ENCODE data around the gene UVRAG.
"Not testable (repeated sequence)": the region's sequence is repeated elsewhere in the genome, so short reads cannot be mapped to it uniquely, and the experiment has no call there.

Gene UVRAG

DNA sequence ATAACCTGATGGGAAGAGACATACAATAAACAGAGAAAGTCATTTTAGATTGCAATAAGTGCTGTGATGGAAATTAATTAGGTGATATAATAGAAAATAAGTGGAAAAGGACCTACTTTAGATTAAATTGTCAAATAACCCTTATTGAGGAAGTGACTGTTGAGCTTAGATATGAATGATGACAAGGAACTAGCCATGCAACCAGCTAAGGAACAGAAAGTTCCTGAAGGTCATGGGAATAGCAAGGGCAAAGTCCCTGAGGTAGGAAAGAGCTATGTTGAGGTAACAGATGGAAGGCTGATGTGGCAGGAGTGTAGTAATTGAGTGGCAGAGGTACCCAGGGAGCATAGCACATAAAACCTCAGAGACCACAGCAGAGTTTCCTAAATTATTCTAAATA is 256.1 kb downstream of the UVRAG start:
- no peaks in the 10 kb centered on the region for H3K36me3 ChIP-seq (ENCODE audit: insufficient read depth, low read length)

DNA sequence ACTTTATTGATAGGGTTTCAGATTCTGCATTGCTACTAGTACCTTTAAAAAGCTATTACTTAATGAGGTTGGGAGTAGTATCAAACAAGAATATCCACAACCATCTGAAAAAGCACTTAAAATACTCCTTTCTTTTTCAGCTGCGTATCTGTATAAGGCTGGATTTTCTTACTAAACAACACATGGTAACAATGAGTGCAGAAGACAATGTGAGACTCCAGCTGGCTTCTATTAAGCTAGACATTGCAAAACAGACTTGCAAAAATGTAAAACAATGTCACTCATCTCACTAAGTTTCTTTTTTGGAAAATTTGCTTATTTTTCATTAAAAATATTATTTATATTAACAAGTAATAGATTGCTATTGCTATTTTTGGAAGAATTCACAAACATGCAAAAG is 258.7 kb downstream of the UVRAG start:
- Histone ChIP-seq H3K9me3 (ENCODE audit: control insufficient read depth, insufficient read depth, low read length) (no peaks in the 10 kb centered on the region), H3K9ac (ENCODE audit: low read depth, low read length) (no peak overlapping the region), H3K36me3 (ENCODE audit: insufficient read depth, low read length) (no peaks in the 10 kb centered on the region), H3K4me1 (ENCODE audit: insufficient read depth, low read length) (no peaks in the 10 kb centered on the region)

More for the DNA sequence above, 256.1 kb downstream of the UVRAG start:
- Histone ChIP-seq H3K9me3 (ENCODE audit: control insufficient read depth, insufficient read depth, low read length) (no peaks in the 10 kb centered on the region), H3K9ac (ENCODE audit: low read depth, low read length) (no peak overlapping the region), H3K4me1 (ENCODE audit: insufficient read depth, low read length) (no peaks in the 10 kb centered on the region)

DNA sequence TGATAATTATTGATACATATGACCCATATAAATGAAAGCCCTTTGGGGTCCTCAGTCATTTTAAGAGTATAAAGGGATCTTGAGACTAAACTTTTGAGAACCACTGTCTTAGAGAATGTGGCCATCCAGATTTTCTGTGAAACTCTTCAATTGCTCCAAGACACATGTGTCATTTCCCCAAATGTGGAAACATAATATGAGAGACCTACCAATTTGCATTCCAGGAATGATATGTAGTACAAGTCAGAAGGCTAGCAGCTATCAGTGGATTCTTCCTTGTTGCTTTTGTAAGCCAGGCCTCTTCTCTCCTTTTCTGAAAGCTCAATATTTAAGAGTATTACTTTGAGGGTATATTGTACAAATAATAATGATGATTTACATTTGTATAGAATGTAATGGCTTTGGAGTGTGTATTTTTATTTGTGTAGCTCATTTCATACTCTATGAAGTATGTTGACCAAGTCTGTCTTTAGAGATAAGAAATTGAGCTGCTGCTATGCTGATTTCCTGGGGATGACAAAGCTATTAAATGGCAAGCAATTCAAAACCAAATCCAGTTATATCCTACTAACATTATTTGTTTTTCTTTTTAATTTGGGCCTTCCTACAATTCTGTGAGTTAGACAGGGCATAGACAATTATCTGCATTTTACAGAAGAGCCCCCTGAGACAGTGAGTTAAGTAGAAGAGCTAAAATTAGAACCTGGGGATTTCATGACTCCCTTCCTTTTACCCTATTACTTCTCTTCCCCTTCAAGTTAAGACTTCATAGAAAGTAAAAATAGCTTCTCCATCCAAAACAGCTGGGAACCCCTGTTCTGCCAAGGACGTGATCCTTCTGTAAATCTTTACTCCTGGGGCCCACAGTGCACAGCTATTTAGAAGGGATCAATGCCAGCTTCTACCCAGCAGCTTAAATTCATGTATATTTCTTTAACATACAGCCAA is 259.4 kb downstream of the UVRAG start:
- Histone ChIP-seq H3K4me1 (ENCODE audit: insufficient read depth, low read length) (no peaks in the 10 kb centered on the region), H3K36me3 (ENCODE audit: insufficient read depth, low read length) (no peaks in the 10 kb centered on the region), H3K9me3 (ENCODE audit: control insufficient read depth, insufficient read depth, low read length) (no peaks in the 10 kb centered on the region), H3K9ac (ENCODE audit: low read depth, low read length) (no peak overlapping the region)

DNA sequence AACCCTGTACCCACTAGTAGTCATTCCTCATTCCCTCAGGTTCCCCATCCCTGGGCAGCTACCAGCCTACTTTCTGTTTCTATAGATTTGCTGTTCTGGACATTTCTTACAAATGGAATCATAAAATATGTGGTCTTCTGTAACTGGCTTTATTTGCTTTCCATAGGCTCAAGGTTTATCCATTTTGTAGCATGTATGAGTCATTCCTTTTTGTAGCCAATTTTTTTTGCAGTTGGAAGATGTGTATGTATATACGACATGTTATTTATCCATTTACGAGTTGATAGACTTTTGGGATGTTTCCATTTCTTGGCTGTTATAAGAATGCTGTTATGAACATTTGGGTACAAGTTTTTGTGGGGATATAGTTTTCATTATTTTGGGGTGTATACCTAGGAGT is 260.7 kb downstream of the UVRAG start:
- no peaks in the 10 kb centered on the region for H3K36me3 ChIP-seq (ENCODE audit: insufficient read depth, low read length)
- no peak overlapping the region for H3K9ac ChIP-seq (ENCODE audit: low read depth, low read length)
- H3K4me1 ChIP-seq (ENCODE audit: insufficient read depth, low read length): no peaks in the 10 kb centered on the region
- no peaks in the 10 kb centered on the region for H3K9me3 ChIP-seq (ENCODE audit: control insufficient read depth, insufficient read depth, low read length)

DNA sequence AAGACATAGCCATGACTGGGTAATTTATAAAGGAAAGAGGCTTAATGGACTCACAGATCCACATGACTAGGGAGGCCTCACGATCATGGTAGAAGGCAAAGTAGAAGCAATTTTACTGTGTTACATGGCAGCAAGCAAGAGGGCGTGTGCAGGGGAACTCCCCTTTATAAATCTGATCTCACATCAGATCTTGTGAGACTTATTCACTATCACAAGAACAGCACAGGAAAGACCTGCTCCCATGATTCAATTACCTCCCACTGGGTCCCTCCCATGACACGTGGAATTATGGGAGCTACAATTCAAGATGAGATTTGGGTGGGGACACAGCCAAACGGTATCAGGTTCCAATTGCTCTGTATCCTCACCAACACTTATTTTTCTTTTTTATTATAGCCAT is 261.2 kb downstream of the UVRAG start:
- not testable (repeated sequence) for H3K9ac ChIP-seq (ENCODE audit: low read depth, low read length); H3K4me1 ChIP-seq (ENCODE audit: insufficient read depth, low read length); H3K36me3 ChIP-seq (ENCODE audit: insufficient read depth, low read length); H3K9me3 ChIP-seq (ENCODE audit: control insufficient read depth, insufficient read depth, low read length)

DNA sequence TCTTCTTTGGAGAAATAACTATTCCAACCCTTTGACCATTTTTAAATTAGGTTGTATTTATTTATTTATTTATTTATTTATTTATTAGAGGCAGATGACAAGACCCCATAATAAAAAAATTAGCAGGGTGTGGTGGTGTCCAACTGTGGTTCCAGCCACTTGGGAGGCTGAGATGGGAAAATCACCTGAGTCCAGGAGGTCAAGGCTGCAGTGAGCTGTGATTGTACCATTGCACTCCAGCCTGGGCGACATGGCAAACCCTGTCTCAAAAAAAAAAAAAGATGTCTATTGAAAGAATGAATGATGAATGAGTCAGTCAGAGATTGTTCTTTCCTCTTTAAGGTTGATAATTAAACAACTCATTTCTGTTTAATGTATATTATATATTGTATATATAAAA is 261.7 kb downstream of the UVRAG start:
- Histone ChIP-seq H3K4me1 (ENCODE audit: insufficient read depth, low read length) (no peaks in the 10 kb centered on the region), H3K36me3 (ENCODE audit: insufficient read depth, low read length) (no peaks in the 10 kb centered on the region), H3K9ac (ENCODE audit: low read depth, low read length) (no peak overlapping the region), H3K9me3 (ENCODE audit: control insufficient read depth, insufficient read depth, low read length) (no peaks in the 10 kb centered on the region)

DNA sequence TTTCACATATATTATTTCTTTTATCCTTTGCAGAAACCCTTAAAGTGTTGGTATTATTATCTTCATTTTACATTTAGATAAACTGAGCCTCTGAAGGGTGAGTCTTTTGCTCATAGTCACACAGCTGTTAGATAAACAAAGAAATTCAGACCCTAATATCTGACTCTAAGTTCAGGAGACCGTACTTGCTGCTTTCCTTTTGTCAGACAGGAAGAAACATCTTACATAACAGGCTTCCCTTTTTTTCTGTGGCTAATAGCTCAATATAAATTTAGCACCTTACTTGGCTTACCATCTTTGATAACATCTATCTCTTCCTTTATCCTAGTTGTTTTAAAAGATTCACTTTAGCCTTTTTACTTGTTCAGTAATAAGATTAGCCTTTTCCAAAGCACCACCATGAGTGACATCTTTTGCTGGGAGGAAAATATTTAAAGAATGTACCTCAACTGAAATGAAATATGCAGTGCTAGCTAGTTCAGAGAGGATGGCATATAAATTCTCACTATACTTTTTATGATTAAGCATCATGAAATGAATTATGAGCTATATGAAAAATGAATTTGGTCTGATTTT is 262.7 kb downstream of the UVRAG start:
- no peaks in the 10 kb centered on the region for H3K4me1 ChIP-seq (ENCODE audit: insufficient read depth, low read length)
- H3K36me3 ChIP-seq (ENCODE audit: insufficient read depth, low read length): no peaks in the 10 kb centered on the region
- no peaks in the 10 kb centered on the region for H3K9me3 ChIP-seq (ENCODE audit: control insufficient read depth, insufficient read depth, low read length)
- no peak overlapping the region for H3K9ac ChIP-seq (ENCODE audit: low read depth, low read length)

DNA sequence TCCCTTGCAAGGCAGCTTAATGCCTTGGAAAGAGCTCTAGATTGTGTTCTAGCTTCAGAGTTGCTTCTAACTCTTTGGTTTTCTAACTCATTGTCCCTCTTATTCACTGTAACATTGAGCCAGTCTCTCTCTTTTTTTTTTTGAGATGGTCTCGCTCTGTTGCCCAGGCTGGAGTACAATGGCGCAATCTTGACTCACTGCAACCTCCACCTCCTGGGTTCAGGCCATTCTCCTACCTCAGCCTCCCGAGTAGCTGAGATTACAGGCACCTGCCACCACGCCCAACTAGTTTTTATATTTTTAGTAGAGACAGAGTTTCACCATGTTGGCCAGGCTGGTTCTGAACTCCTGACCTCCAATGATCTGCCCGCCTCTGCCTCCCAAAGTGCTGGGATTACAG is 266.1 kb downstream of the UVRAG start:
- not testable (repeated sequence) for H3K4me1 ChIP-seq (ENCODE audit: insufficient read depth, low read length); H3K36me3 ChIP-seq (ENCODE audit: insufficient read depth, low read length); H3K9me3 ChIP-seq (ENCODE audit: control insufficient read depth, insufficient read depth, low read length); H3K9ac ChIP-seq (ENCODE audit: low read depth, low read length)

DNA sequence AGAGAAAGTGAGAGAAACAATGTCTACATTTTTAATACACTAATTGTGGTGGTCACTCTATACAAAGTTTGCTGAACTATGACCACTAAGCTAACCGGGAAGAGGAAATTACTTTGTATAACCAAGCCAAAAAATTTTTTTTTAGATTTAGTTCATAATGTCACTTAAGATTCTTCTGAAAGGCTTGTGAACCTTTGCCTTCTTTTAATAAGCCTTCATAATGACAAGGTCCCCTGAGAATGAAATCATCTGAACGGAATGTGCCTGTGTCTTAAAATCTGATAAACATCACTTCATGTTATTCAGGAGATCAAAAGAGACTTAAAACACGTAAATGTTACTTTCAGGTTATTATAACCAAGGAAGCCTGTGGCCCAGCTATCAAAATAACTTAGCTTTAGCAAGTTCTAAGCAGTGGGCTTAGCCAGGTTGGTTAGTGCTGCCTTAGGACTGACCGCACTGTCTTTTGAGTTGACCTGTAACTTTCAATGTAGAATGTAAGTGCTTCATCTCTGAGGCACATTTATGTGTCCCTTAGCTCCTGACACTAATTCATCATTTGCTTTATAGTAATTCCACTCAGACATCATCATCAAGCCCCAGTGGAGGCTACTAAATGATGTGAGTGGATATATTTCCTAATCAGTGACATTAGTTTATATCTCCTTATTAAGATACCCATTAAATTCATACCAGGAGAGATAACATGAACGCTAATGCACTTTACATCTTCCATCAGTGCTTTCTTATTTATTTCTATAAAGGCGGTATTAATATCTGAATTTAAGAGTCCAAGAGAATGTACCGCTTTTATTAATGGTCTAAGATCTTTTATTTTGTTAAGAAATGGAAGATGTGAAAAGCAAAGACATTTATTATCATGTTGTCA is 268.8 kb downstream of the UVRAG start:
- Histone ChIP-seq H3K9me3 (ENCODE audit: control insufficient read depth, insufficient read depth, low read length) (no peaks in the 10 kb centered on the region), H3K36me3 (ENCODE audit: insufficient read depth, low read length) (no peaks in the 10 kb centered on the region), H3K9ac (ENCODE audit: low read depth, low read length) (no peak overlapping the region), H3K4me1 (ENCODE audit: insufficient read depth, low read length) (no peaks in the 10 kb centered on the region)

DNA sequence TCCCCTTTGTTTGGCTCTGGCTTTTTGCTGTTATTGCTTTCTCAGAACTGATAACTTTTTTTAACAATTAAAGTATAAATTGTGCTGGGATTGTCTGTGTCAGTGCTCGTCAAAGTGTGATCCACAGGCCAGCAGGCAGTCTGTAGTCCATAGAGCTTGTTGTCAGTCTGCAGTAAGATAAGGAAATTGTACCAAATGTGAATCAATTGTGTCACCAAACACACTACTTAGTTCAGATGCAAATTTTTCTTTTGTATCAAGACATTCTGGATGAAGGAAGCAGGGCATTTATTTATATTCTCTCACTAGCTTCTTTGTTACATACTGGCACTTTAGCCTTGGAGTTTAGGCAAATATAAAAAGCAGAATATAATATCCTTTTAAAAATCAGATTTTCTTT is 270.3 kb downstream of the UVRAG start:
- H3K36me3 ChIP-seq (ENCODE audit: insufficient read depth, low read length): no peaks in the 10 kb centered on the region
- no peaks in the 10 kb centered on the region for H3K9me3 ChIP-seq (ENCODE audit: control insufficient read depth, insufficient read depth, low read length)
- H3K9ac ChIP-seq (ENCODE audit: low read depth, low read length): no peak overlapping the region

DNA sequence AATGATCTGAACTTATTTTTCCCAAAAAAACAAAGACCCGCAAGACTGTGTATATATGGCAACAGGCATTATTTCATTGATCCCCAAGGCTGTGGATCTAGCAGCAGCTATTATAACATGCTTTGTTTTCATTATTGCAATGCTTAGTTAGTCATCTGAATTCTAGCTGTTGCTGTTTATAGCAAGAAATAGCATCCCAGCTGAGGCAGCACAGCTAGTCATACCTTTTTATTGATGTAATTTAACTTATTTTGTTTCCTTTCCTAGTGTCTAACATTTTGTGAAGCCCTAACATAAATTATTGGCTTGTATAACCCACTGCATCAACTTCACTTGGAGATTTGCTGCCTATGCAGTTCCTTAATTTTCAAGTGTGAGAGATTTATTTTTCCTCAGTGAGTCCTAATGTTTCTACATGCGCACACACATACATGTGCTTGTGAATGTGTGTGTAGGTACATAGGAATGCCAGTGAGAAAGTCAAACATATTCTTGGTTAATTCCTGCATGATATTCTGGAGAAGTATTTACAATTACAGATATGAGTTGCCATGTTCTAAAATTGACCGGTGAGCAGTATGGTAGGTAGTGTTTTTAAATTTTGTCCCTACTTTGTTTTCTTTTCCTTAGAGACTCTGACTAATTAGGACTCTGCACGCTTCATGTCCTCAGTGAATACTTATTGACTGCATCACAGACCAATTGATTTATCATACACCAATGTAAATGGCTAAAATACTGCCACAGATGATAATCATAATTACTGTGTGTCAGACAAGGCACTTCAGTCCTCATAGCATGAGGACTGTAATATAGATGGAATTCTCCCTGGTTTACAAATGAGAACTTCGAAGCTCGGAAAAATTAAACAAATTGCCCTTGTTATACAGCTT is 272.0 kb downstream of the UVRAG start:
- no peaks in the 10 kb centered on the region for H3K36me3 ChIP-seq (ENCODE audit: insufficient read depth, low read length)
- no peak overlapping the region for H3K9ac ChIP-seq (ENCODE audit: low read depth, low read length)
- no peaks in the 10 kb centered on the region for H3K4me1 ChIP-seq (ENCODE audit: insufficient read depth, low read length)
- H3K9me3 ChIP-seq (ENCODE audit: control insufficient read depth, insufficient read depth, low read length): no peaks in the 10 kb centered on the region

More for the DNA sequence above, 270.3 kb downstream of the UVRAG start:
- no peaks in the 10 kb centered on the region for H3K4me1 ChIP-seq (ENCODE audit: insufficient read depth, low read length)

DNA sequence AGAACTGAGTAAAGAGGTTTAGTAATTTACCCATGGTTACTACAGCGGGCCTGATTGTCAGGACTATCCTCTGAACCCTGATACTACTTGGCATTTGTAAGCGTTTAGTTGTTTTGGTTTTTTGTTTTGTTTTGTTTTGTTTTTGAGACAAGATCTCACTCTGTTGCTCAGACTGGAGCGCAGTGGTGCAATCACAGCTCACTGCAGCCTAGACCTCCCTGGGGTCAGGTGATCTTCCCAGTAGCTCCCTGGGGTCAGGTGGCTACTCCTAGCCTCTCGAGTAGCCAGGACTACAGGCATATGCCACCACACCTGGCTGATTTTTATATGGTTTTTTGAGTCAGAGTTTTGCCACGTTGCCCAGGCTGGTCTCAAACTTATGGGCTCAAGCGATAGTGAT is 272.7 kb downstream of the UVRAG start:
- Histone ChIP-seq H3K4me1 (ENCODE audit: insufficient read depth, low read length) (no peaks in the 10 kb centered on the region), H3K36me3 (ENCODE audit: insufficient read depth, low read length) (no peaks in the 10 kb centered on the region), H3K9me3 (ENCODE audit: control insufficient read depth, insufficient read depth, low read length) (no peaks in the 10 kb centered on the region), H3K9ac (ENCODE audit: low read depth, low read length) (no peak overlapping the region)

DNA sequence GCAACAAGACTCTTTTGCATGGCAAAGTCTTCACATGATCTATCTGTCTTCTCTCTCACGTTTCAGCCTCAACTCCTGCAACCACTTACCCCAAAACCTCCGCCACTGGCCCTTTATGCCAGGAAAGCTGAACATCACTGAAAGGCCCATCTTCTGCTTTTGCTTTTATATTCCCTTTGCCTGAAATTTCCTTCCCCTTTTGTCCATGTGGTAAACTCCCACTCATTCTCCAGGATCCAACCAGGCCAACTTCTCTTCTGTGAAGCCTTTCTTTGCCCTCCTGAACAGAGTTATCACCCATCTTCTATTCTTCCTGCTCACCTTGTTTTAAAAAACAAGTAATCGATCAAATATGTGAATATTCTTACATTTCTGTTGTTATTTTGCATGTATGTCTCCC is 273.5 kb downstream of the UVRAG start:
- H3K9ac ChIP-seq (ENCODE audit: low read depth, low read length): no peak overlapping the region
- H3K36me3 ChIP-seq (ENCODE audit: insufficient read depth, low read length): no peaks in the 10 kb centered on the region
- no peaks in the 10 kb centered on the region for H3K9me3 ChIP-seq (ENCODE audit: control insufficient read depth, insufficient read depth, low read length)
- H3K4me1 ChIP-seq (ENCODE audit: insufficient read depth, low read length): no peaks in the 10 kb centered on the region

DNA sequence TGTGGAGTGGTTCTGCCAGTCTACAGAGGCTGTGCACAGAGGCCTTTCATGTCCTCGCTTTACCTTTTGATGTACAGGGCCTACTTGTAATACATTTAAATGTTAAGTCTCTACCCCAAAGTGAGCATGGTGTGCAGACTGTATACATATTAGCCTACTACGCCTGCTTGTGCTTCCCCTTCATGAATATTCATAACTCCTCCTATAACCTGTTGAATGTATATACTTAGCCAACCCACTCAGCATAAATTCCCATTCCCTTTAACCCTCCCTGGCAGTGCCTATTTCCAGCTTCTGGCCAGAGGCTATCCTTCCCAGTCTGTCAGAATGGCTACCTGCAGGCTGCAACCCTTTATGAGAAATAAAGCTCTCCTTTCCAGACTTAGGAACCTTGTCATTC is 275.2 kb downstream of the UVRAG start:
- H3K9ac ChIP-seq (ENCODE audit: low read depth, low read length): no peak overlapping the region
- H3K4me1 ChIP-seq (ENCODE audit: insufficient read depth, low read length): no peaks in the 10 kb centered on the region
- no peaks in the 10 kb centered on the region for H3K9me3 ChIP-seq (ENCODE audit: control insufficient read depth, insufficient read depth, low read length)
- no peaks in the 10 kb centered on the region for H3K36me3 ChIP-seq (ENCODE audit: insufficient read depth, low read length)

Data from ES-I3 (cell line).